HG03460 (cell line): Measurements from ENCODE around the gene IL1RL1.

ENCODE experiments used
- ATAC-seq: cut with Tn5 transposase; IDR thresholded peaks from one replicate; pipeline ENCODE4 v1.9.1; 2021; ENCODE audit not compliant: unreplicated experiment

Gene IL1RL1

GRCh38 chr2:102366406-102367112 lies 55.2 kb downstream of the IL1RL1 start:
- ATAC-seq, result peak; percentile 64

GRCh38 chr2:102367331-102367971 lies 56.1 kb downstream of the IL1RL1 start:
- ATAC-seq, result peak; percentile 60

- ATAC-seq, result no peak
Observed at GRCh38 chr2:102368461-102369109, 57.2 kb downstream of the IL1RL1 start.

GRCh38 chr2:102369866-102370265 lies 58.5 kb downstream of the IL1RL1 start:
- ATAC-seq, result no peak

DNA sequence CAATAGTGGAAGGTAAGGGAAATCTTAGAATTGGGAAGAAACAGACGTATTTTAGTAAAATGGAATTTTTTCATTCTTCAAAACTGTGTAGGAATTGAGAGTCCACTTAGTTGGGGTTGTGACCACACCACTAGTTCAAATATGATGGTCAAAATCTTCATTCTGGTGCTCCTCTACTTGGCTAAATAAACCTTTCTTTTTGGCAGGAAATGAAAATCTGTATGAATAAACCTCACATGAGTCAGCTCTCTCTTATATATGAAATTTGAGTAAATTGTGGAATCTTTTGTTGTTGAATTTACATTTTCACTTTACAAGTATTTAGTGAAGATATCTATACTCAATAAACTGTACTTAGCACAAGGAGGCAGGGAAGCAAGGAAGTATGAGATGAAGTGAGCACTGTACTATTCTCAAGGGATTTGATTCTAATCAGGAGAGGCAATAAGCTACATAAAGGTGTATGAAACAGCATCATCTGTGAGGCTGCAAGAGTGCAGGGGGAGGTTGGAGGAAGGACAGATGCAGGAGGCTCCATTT lies 64.8 kb downstream of the IL1RL1 start:
- no peak for ATAC-seq

- ATAC-seq, result no peak
Observed at GRCh38 chr2:102383722-102384121, 72.4 kb downstream of the IL1RL1 start.

GRCh38 chr2:102385522-102385921 lies 74.2 kb downstream of the IL1RL1 start:
- no peak for ATAC-seq

DNA sequence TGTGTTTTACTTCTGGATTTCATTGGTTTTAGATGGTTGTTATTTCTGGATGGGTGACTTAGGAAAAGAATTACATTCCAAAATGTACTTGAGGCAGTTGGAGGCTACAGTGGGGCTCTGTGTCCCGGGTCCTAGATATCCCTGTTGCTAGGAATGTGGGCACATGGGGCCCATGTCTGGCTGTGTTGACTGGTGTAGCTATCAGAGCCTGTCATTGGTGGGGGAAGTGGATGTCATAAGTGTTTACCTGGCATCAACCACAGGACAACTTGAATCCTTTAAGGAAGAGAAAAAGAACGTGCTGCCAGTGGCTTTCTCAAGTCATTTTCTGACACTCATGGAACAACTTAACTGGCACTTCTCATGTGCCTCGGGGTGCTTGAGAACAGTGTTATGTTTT lies 74.6 kb downstream of the IL1RL1 start:
- ATAC-seq, result no peak

- no peak for ATAC-seq
Observed at GRCh38 chr2:102386867-102387541, 75.6 kb downstream of the IL1RL1 start.

DNA sequence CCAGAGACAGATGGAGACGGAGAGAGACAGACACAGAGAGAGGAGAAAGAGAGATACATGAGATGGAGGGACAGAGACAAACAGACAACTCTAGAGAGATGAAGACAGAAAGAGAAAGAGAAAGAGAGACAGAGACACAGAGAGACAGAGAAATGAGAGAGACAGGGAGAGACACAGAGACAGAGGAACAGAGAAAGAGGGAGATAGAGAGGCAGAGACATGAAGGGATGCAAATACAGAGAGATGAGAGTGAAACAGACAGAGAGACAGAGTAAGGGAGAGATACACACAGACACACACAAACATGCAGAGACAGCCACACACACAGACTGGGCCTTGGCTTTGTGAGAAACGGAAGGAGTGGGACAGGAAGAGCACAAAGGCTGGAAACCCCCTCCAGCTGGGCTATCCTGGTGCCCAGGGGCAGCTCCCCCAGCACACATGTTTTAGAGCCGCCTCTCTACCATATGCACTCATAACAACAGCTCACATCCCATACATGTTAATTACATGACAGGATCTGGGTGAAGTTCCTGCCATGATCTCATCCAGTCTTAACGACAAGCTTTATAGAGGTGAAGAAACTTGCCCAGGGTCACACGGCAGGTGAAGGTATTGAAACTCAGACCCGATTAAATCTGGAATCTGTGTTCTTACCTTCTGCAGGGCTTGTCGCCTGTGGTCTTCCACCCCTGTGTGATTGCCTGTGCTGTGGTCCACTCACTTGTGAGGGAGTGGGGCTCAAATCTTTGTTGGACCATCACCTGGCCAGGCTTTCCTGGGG lies 76.6 kb downstream of the IL1RL1 start:
- ATAC-seq, result no peak

DNA sequence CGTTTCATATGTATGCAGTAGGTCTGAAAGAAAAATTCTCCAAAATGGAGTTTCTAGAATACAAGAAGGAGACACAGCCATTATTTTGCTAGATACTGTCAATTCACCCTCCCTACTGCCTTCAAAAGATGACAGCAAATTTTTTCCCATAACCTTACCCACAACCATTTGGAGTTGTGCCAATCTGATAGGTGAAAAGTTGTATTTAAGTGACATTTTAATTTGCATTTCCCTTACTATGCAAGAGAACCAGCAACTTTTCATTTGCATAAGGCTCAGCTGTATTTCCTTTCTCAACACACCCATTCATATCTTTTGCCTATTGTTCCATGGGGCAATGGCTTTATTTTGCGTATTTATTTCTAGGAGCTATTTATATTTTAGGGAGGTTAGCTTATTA lies 80.2 kb downstream of the IL1RL1 start:
- no peak for ATAC-seq

GRCh38 chr2:102392096-102392495 lies 80.7 kb downstream of the IL1RL1 start:
- ATAC-seq, result no peak

GRCh38 chr2:102392942-102393341 lies 81.6 kb downstream of the IL1RL1 start:
- no peak for ATAC-seq

DNA sequence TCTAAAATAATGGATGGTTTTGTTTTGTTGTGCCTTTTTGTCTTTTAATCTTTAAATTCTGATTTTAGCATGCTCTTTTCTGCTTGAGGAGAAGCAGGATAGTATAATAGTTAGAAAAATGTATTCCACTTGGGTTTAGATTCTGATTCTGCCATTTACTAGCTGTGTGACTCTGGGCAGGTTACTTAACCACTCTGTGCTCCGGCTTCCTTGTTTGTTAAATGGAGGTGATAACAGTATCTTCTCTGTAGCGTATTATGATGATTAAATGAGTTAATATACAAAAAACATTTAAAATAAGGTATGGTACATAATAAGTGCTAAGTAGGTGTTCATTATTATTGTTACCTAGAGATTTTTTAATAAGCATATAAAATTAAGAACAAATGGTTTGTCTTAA lies 84.6 kb downstream of the IL1RL1 start:
- ATAC-seq, result no peak

DNA sequence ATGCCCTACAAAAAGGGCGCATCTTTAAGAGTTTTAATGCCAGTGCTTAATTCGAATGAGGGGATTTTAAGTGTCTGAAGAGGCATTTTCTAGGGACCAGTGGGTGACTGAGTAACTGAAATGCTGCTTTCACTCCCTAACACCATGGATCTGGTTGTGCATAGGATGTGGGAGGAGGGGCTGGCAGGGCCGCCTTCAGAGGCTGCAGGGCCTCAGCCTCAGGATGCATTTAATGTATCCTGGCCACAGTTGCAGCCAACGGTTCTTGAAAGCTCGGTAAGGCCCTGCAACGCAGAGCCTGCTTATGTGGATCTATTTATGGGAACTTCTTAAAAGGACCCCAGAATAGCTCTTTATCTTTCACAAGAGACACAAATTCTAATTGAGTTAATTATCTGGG lies 85.8 kb downstream of the IL1RL1 start:
- no peak for ATAC-seq

DNA sequence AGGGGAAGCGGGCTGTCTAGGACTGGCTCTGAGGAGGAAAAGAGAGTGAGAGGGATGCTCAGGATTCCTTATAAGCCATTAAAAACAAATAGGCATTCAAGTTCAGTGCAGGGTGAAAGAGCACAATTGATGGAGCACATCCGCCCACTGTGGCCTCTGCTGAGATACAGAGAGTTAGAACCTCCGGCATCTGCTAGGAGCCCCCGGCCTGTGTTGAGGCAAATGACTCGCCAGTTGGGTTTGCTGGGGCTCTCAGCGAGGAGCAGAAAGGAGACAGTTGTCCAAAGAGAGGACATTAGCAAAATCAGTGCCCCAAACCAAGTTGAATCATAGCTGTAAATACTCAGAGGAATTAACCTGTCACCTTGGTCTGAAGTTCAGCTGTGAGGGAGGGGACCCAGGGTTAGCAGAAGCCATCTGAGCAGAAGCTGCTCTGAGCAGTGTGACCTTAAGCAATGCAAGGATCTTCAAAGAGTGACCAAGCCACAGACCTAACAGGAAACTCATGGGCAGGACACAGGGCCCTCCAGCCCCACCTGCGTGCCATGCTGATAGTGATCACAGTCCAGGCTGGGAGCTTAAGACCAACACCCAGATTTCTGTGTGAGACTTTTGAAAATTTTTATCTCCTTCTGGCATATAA lies 88.3 kb downstream of the IL1RL1 start:
- ATAC-seq, result no peak

- no peak for ATAC-seq
Observed at GRCh38 chr2:102401456-102401855, 90.1 kb downstream of the IL1RL1 start.
